HepG2 (cell line): ENCODE measurements around the gene CYP2U1. TPM values are rescaled to one million over a fixed set of nuclear protein-coding genes. Genes with fewer than 3 reads are reported as not detected.

Source experiments
- ARID4A ChIP-seq: sonication (generic); formaldehyde crosslinking; IDR thresholded peaks from 2 replicates; pipeline ENCODE4 v1.5.0; 2020; ENCODE audit warnings: mild to moderate bottlenecking, missing genetic modification reagents, borderline replicate concordance
- ARNTL ChIP-seq: sonication (generic); formaldehyde crosslinking; IDR thresholded peaks from 2 replicates; pipeline ENCODE4 v1.4.0; 2020; ENCODE audit warnings: mild to moderate bottlenecking, missing genetic modification reagents
- GATA4 ChIP-seq: sonication (generic); IDR thresholded peaks from 2 replicates; pipeline ENCODE4 v1.6.1; 2016; ENCODE audit warnings: antibody characterized with exemption, low read depth, borderline replicate concordance
- KAT8 ChIP-seq: IDR thresholded peaks from 2 replicates; pipeline ENCODE4 v1.6.1; 2016; ENCODE audit warnings: missing genetic modification reagents, missing compliant biosample characterization
- KLF12 ChIP-seq: sonication (generic); formaldehyde crosslinking; IDR thresholded peaks from 2 replicates; pipeline ENCODE4 v1.4.0; 2020; ENCODE audit warnings: missing genetic modification reagents, borderline replicate concordance
- MAFF ChIP-seq: IDR thresholded peaks from 2 replicates; pipeline ENCODE4 v1.6.1; 2011; ENCODE audit warnings: low read depth, low read length, improper control_type of control experiment
- NR2C2 ChIP-seq: sonication (generic); formaldehyde crosslinking; IDR thresholded peaks from 2 replicates; pipeline ENCODE4 v1.4.0; 2020; ENCODE audit warnings: missing genetic modification reagents, mild to moderate bottlenecking, moderate library complexity, borderline replicate concordance
- POGK ChIP-seq: sonication (generic); formaldehyde crosslinking; conservative IDR thresholded peaks from 2 replicates; pipeline ENCODE4 v1.8.0; 2022; ENCODE audit warnings: mild to moderate bottlenecking, moderate library complexity, missing genetic modification reagents
- RBM39 ChIP-seq: fragments of 200-400 bp; formaldehyde crosslinking; IDR thresholded peaks from one replicate; pipeline ENCODE4 v1.6.1; 2018; ENCODE audit warnings: antibody characterized with exemption, mild to moderate bottlenecking, low read depth, low read length; ENCODE audit not compliant: poor library complexity, severe bottlenecking
- TERF1 ChIP-seq: sonication (generic); formaldehyde crosslinking; IDR thresholded peaks from 2 replicates; pipeline ENCODE4 v1.8.0; 2022; ENCODE audit warnings: mild to moderate bottlenecking, missing genetic modification reagents, moderate library complexity
- ZBTB21 ChIP-seq: sonication (generic); formaldehyde crosslinking; IDR thresholded peaks from 2 replicates; pipeline ENCODE4 v1.4.0; 2020; ENCODE audit warnings: missing genetic modification reagents
- ZBTB38 ChIP-seq: sonication (generic); formaldehyde crosslinking; IDR thresholded peaks from 2 replicates; pipeline ENCODE4 v1.5.1; 2020; ENCODE audit warnings: mild to moderate bottlenecking, missing genetic modification reagents
- ZFP62 ChIP-seq: sonication (generic); formaldehyde crosslinking; IDR thresholded peaks from 2 replicates; pipeline ENCODE4 v1.4.0; 2020; ENCODE audit warnings: missing genetic modification reagents
- ZKSCAN1 ChIP-seq: fragments of 150-350 bp; IDR thresholded peaks from 2 replicates; pipeline ENCODE4 v1.6.1; 2014; ENCODE audit warnings: low read length
- ZNF607 ChIP-seq: sonication (generic); formaldehyde crosslinking; IDR thresholded peaks from 2 replicates; pipeline ENCODE4 v1.5.1; 2020; ENCODE audit warnings: missing genetic modification reagents, mild to moderate bottlenecking, borderline replicate concordance
- ZNF777 ChIP-seq: sonication (generic); formaldehyde crosslinking; IDR thresholded peaks from 2 replicates; pipeline ENCODE4 v1.4.0; 2020; ENCODE audit warnings: missing genetic modification reagents
- ZNF83 ChIP-seq: sonication (generic); formaldehyde crosslinking; IDR thresholded peaks from 2 replicates; pipeline ENCODE4 v1.4.0; 2020; ENCODE audit warnings: missing genetic modification reagents, mild to moderate bottlenecking, borderline replicate concordance
- ZXDC ChIP-seq: sonication (generic); formaldehyde crosslinking; IDR thresholded peaks from 2 replicates; pipeline ENCODE4 v1.5.0; 2020; ENCODE audit warnings: mild to moderate bottlenecking, missing genetic modification reagents
- polyA plus RNA-seq, 8 experiments: library from polyadenylated mRNA; depleted of rRNA in 3 of 8; stranded (reverse) in 7 of 8; unstranded in 1 of 8; fragments of >200 nt; fragmentation: Illumina TruSeq in 4 of 8; extraction: Trizol in 4 of 8; gene quantifications; 2 replicates each; pipeline versions ENCODE4 v1.2.1 to v1.2.3, GENCODE V29; 2011 to 2016; ENCODE audit warnings: low read depth in 4 of 8, missing spikeins in 1 of 8, mixed read lengths in 1 of 8; ENCODE audit not compliant: insufficient read depth in 1 of 8
- total RNA-seq, 5 experiments: library from RNA; depleted of rRNA; stranded (reverse); fragments of >200 nt; fragmentation: Illumina TruSeq; extraction: Trizol; gene quantifications; 2 replicates each; pipeline ENCODE4 v1.2.3, GENCODE V29; 2016; ENCODE audit warnings: low read depth in 1 of 5

Gene CYP2U1
- total and polyA plus RNA-seq, 2 of the 13 experiments (the other 11 are each of a cell fraction or from before 2014, with no cell fraction given), result 1.4 to 3.4 TPM

- TF ChIP-seq ARID4A (CRISPR knock-in tag), result peak; percentile 92
- no peak for TF ChIP-seq ZFP62 (CRISPR knock-in tag)
- peak; percentile 91; the same call in 1 of the 2 replicates for TF ChIP-seq ZNF607 (CRISPR knock-in tag)
- peak; percentile 43; the same call in 1 of the 2 replicates for TF ChIP-seq KLF12 (CRISPR knock-in tag)
- TF ChIP-seq ZNF777 (CRISPR knock-in tag), result no peak; the same call in 1 of the 2 replicates
- 0 out of 2 replicates have a peak, but pooled peaks have one; percentile 20 for TF ChIP-seq ZNF83
- no peak for TF ChIP-seq ZBTB21 (CRISPR knock-in tag)
- TF ChIP-seq TERF1 (CRISPR knock-in tag), result peak; percentile 34; the same call in 1 of the 2 replicates
- no peak for TF ChIP-seq GATA4
- TF ChIP-seq ZKSCAN1, result no peak
- no peak; the same call in 1 of the 2 replicates for TF ChIP-seq KAT8 (CRISPR knock-in tag)
- peak; percentile 64; the same call in 1 of the 2 replicates for TF ChIP-seq ZBTB38 (CRISPR knock-in tag)
- TF ChIP-seq ZXDC (CRISPR knock-in tag), result no peak
- TF ChIP-seq MAFF, result no peak
- peak; percentile 51; the same call in 1 of the 2 replicates for TF ChIP-seq ARNTL (CRISPR knock-in tag)
- TF ChIP-seq NR2C2, result peak; percentile 49; the same call in 1 of the 2 replicates
- peak; percentile 94 for TF ChIP-seq POGK (CRISPR knock-in tag)
- no peak for TF ChIP-seq RBM39
Measured at GRCh38 chr4:107989537-107990386, 58.4 kb downstream of the CYP2U1 start, which contains the start of gene HADH (continued).
